Endothelial cell (in vitro differentiated cells): ENCODE measurements around the gene ITGAV. TPM values are rescaled to one million over a fixed set of nuclear protein-coding genes. Genes with fewer than 3 reads are reported as not detected.
A peak's percentile ranks its signal among the peaks of the same experiment; 100 is the strongest.

Experiments
- DNase-seq: peaks from one replicate; pipeline ENCODE4 v3.0.0; 2021; ENCODE audit warnings: low spot score
- H3K27ac Mint-ChIP-seq: one replicate; pipeline ENCODE4 v1.8.0; 2021; ENCODE audit warnings: mixed read lengths, inconsistent platforms; ENCODE audit not compliant: unreplicated experiment
- H3K27me3 Mint-ChIP-seq: one replicate; pipeline ENCODE4 v1.8.0; 2021; ENCODE audit warnings: mild to moderate bottlenecking, moderate library complexity, mixed read lengths, inconsistent platforms; ENCODE audit not compliant: unreplicated experiment
- H3K36me3 Mint-ChIP-seq: one replicate; pipeline ENCODE4 v1.8.0; 2021; ENCODE audit warnings: mild to moderate bottlenecking, low read depth, mixed read lengths, inconsistent platforms; ENCODE audit not compliant: unreplicated experiment
- H3K4me1 Mint-ChIP-seq: one replicate; pipeline ENCODE4 v1.8.0; 2021; ENCODE audit warnings: mild to moderate bottlenecking, mixed read lengths, inconsistent platforms; ENCODE audit not compliant: unreplicated experiment
- H3K4me3 Mint-ChIP-seq: one replicate; pipeline ENCODE4 v1.8.0; 2021; ENCODE audit warnings: mild to moderate bottlenecking, mixed read lengths, inconsistent platforms; ENCODE audit not compliant: unreplicated experiment
- H3K9me3 Mint-ChIP-seq: one replicate; pipeline ENCODE4 v1.8.0; 2021; ENCODE audit warnings: mixed read lengths, inconsistent platforms; ENCODE audit not compliant: unreplicated experiment
- CTCF ChIP-seq: fragments of 200-600 bp; sonication (generic); IDR thresholded peaks from one replicate; pipeline ENCODE4 v1.5.0; 2021; ENCODE audit warnings: antibody characterized with exemption; ENCODE audit not compliant: unreplicated experiment
- total RNA-seq: library from RNA; stranded (reverse); fragmentation: NEBNext Ultra II Directional; extraction: Animal tissue kit (Norgen Biotek cat#: 25700); gene quantifications from one replicate; pipeline ENCODE4 v1.2.1, GENCODE V29; 2021; ENCODE audit not compliant: unreplicated experiment

ITGAV gene
- total RNA-seq, 1 donor from 2014 or later = 154 TPM

- TF ChIP-seq CTCF = no peak
- Mint-ChIP-seq H3K4me3 (no peak overlapping the region), H3K27ac (no peak overlapping the region), H3K9me3 (peaks cover 4% of the 10 kb centered on the region), H3K4me1 (peaks cover 10% of the 10 kb centered on the region), H3K36me3 (peaks cover 15% of the 10 kb centered on the region), H3K27me3 (peaks cover 2% of the 10 kb centered on the region)
- no peak for DNase-seq
These were observed 101.4 kb downstream of the ITGAV start for GRCh38 chr2:186691231-186691630.

GRCh38 chr2:186691900-186692299 lies 102.0 kb downstream of the ITGAV start:
- H3K4me3 Mint-ChIP-seq = no peak overlapping the region

GRCh38 chr2:186693446-186693832 lies 103.6 kb downstream of the ITGAV start:
- Mint-ChIP-seq H3K36me3 (peaks cover 6% of the 10 kb centered on the region), H3K4me1 (peaks cover 16% of the 10 kb centered on the region), H3K27me3 (peaks cover 2% of the 10 kb centered on the region), H3K4me3 (peak overlapping the region; percentile 65), H3K9me3 (no peaks in the 10 kb centered on the region), H3K27ac (no peak overlapping the region)
- no peak for TF ChIP-seq CTCF
- no peak for DNase-seq

More at GRCh38 chr2:186691900-186692299, 102.0 kb downstream of the ITGAV start:
- H3K4me1 Mint-ChIP-seq = peaks cover 16% of the 10 kb centered on the region
- no peak for DNase-seq
- H3K36me3 Mint-ChIP-seq = peaks cover 15% of the 10 kb centered on the region
- H3K9me3 Mint-ChIP-seq = peaks cover 4% of the 10 kb centered on the region
- no peak overlapping the region for H3K27ac Mint-ChIP-seq
- H3K27me3 Mint-ChIP-seq = peaks cover 2% of the 10 kb centered on the region
- no peak for TF ChIP-seq CTCF

DNA sequence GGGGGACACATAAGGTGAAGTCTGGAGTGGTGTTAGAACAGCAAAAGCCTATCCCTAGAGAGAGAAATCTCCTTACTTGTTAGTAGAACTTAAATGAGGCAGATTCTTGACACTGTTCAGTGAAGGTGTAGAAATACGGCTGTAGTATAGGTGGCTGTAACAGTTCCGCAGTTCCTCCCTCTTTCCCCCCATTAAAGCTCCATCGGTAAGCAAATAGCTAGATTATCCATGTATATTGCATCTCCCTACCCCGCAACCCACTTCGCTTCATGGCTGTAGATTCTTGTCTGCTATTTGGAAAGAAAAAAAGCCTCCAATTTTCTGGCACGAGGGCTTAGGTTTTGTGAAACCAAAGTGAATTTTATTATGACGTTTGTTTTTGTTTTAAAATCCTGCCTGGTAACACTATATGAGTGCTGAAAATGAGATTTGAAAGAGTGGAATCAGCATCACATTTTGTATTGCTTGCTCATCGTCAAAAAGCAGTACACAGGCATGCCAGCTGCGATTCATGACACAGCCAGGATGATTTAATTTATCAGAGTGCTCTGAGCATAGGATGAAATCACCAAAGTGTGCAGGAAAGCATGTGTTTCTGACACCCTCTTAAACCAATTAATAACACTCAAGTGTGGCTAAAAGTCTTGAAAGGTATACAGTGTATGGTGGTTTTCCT lies 105.4 kb downstream of the ITGAV start:
- DNase-seq = no peak
- Mint-ChIP-seq H3K9me3 (no peaks in the 10 kb centered on the region), H3K4me1 (peaks cover 16% of the 10 kb centered on the region), H3K36me3 (peaks cover 4% of the 10 kb centered on the region), H3K27ac (peak overlapping the region; percentile 34), H3K27me3 (no peaks in the 10 kb centered on the region), H3K4me3 (peak overlapping the region; percentile 73)
- TF ChIP-seq CTCF = no peak

DNA sequence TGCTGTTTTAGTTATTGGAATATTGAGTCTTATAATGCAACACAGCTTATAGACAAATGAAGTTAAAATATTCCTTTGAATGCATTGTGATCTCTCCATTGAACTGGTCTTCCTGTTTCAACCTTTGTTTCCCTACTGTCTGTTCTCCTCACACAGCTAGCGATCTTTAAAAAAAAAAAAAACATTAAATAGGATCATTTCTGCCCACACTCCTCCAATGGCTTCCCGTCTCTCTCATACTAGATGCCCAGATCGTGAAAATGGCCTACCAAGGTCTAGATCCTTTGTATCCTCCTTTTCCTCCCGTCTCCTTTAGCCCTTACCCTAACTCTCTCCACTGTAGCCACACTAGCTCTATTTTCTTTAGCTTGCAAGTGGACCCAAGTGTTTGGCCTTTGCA lies 106.4 kb downstream of the ITGAV start:
- no peak for DNase-seq
- Mint-ChIP-seq H3K9me3 (no peaks in the 10 kb centered on the region), H3K27me3 (no peaks in the 10 kb centered on the region), H3K4me3 (peak overlapping the region; percentile 44), H3K4me1 (peaks cover 16% of the 10 kb centered on the region), H3K36me3 (peaks cover 4% of the 10 kb centered on the region), H3K27ac (no peak overlapping the region)
- TF ChIP-seq CTCF = no peak
